Measurements from ENCODE around the gene TRIM72. TPM values are rescaled to one million over a fixed set of nuclear protein-coding genes. Genes with fewer than 3 reads are reported as not detected.
"Not testable (repeated sequence)": the region's sequence is repeated elsewhere in the genome, so short reads cannot be mapped to it uniquely, and the experiment has no call there.

TRIM72 gene
- polyA plus RNA-seq, 4 donors = under 0.01 to 0.32 (median 0.13) TPM

DNA sequence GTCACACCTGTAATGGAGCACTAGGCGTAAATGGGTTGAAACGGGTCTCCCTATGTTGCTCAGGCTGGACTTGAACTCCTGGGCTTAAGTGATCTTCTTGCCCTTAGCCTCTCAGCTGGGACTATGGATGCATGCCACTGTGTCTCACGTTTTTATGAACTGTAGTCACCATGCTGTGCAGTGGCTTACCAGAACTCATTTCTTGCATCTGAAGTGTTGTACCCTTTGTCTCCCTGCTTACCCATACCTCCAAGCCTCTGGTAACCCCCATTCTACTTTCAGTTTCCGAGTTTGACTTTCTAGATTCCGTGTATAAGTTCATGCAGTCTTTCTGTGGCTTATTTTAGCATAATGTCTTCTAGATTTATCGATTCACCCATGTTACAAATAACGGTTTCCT is 19.0 kb upstream of the TRIM72 start:
- no peaks in the 10 kb centered on the region for H3K27me3 ChIP-seq (ENCODE audit: control insufficient read depth in 3 of 3, insufficient read depth in 3 of 3, low read length in 3 of 3)
- WGBS, 3 donors = 77 to 82% (median 80%) methylated on average over 7 of the region's 7 CpGs
- no peaks in the 10 kb centered on the region for H3K9me3 ChIP-seq (ENCODE audit: control insufficient read depth in 2 of 2, insufficient read depth in 1 of 2, low read depth in 1 of 2, low read length in 1 of 2)
- no peak overlapping the region for H3K4me3 ChIP-seq (ENCODE audit: low read depth in 1 of 3, low read length in 3 of 3)
- FAIRE-seq (no peak), DNase-seq (no peak)
- no peak overlapping the region for H3K27ac ChIP-seq (ENCODE audit: low read depth in 1 of 3, low read length in 2 of 3)
- peaks cover 27 to 72% (median 36%) of the 10 kb centered on the region in 3 donors for H3K36me3 ChIP-seq (ENCODE audit: control insufficient read depth in 3 of 3, insufficient read depth in 2 of 3, low read depth in 1 of 3, low read length in 3 of 3)
- peaks cover 0 to 2% (median 0%) of the 10 kb centered on the region in 3 donors for H3K4me1 ChIP-seq (ENCODE audit: control insufficient read depth in 3 of 3, insufficient read depth in 2 of 3, low read depth in 1 of 3, low read length in 2 of 3)

DNA sequence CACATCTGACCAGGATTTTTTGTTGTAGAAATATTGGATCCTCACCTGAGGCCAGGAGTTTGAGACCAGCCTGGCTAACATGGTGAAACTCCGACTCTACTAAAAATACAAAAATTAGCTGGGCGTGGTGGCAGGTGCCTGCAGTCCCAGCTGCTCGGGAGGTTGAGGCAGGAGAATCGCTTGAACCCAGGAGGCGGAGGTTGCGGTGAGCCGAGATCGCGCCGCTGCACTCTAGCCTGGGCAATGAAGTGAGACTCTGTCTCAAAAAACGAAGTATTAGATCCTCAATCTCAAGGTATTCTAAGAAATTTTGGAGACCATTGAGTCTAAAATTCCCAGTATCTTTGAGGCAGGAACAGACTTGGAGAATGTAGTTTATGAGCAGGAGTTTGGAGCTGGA is 18.1 kb upstream of the TRIM72 start:
- H3K4me1 ChIP-seq (ENCODE audit: control insufficient read depth in 3 of 3, insufficient read depth in 2 of 3, low read depth in 1 of 3, low read length in 2 of 3); H3K27me3 ChIP-seq (ENCODE audit: control insufficient read depth in 3 of 3, insufficient read depth in 3 of 3, low read length in 3 of 3); DNase-seq; H3K9me3 ChIP-seq (ENCODE audit: control insufficient read depth in 2 of 2, insufficient read depth in 1 of 2, low read depth in 1 of 2, low read length in 1 of 2); FAIRE-seq; H3K27ac ChIP-seq (ENCODE audit: low read depth in 1 of 3, low read length in 2 of 3); H3K4me3 ChIP-seq (ENCODE audit: low read depth in 1 of 3, low read length in 3 of 3): not testable (repeated sequence)
- 93 to 96% (median 95%) methylated on average over 11 of the region's 11 CpGs for WGBS, 3 donors
- H3K36me3 ChIP-seq (ENCODE audit: control insufficient read depth in 3 of 3, insufficient read depth in 2 of 3, low read depth in 1 of 3, low read length in 3 of 3) = peaks cover 22 to 67% (median 26%) of the 10 kb centered on the region in 3 donors

GRCh38 chr16:31196324-31197088 is 17.4 kb upstream of the TRIM72 start:
- Histone ChIP-seq H3K27ac (ENCODE audit: low read depth in 1 of 3, low read length in 2 of 3) (no peak overlapping the region), H3K4me1 (ENCODE audit: control insufficient read depth in 3 of 3, insufficient read depth in 2 of 3, low read depth in 1 of 3, low read length in 2 of 3) (peaks cover 0 to 10% (median 4%) of the 10 kb centered on the region in 3 donors), H3K36me3 (ENCODE audit: control insufficient read depth in 3 of 3, insufficient read depth in 2 of 3, low read depth in 1 of 3, low read length in 3 of 3) (peaks cover 17 to 64% (median 20%) of the 10 kb centered on the region in 3 donors), H3K4me3 (ENCODE audit: low read depth in 1 of 3, low read length in 3 of 3) (no peak overlapping the region), H3K27me3 (ENCODE audit: control insufficient read depth in 3 of 3, insufficient read depth in 3 of 3, low read length in 3 of 3) (no peaks in the 10 kb centered on the region), H3K9me3 (ENCODE audit: control insufficient read depth in 2 of 2, insufficient read depth in 1 of 2, low read depth in 1 of 2, low read length in 1 of 2) (no peaks in the 10 kb centered on the region)
- WGBS, 3 donors = 84 to 90% (median 87%) methylated on average over 17 of the region's 17 CpGs
- DNase-seq (no peak), FAIRE-seq (no peak)

- Histone ChIP-seq H3K36me3 (ENCODE audit: control insufficient read depth in 3 of 3, insufficient read depth in 2 of 3, low read depth in 1 of 3, low read length in 3 of 3) (peaks cover 6 to 51% (median 7%) of the 10 kb centered on the region in 3 donors), H3K27me3 (ENCODE audit: control insufficient read depth in 3 of 3, insufficient read depth in 3 of 3, low read length in 3 of 3) (no peaks in the 10 kb centered on the region), H3K9me3 (ENCODE audit: control insufficient read depth in 2 of 2, insufficient read depth in 1 of 2, low read depth in 1 of 2, low read length in 1 of 2) (no peaks in the 10 kb centered on the region), H3K4me1 (ENCODE audit: control insufficient read depth in 3 of 3, insufficient read depth in 2 of 3, low read depth in 1 of 3, low read length in 2 of 3) (peaks cover 0 to 16% (median 4%) of the 10 kb centered on the region in 3 donors), H3K4me3 (ENCODE audit: low read depth in 1 of 3, low read length in 3 of 3) (no peak overlapping the region), H3K27ac (ENCODE audit: low read depth in 1 of 3, low read length in 2 of 3) (no peak overlapping the region)
- FAIRE-seq (no peak), DNase-seq (no peak)
- WGBS, 3 donors = 60 to 64% (median 64%) methylated on average over 7 of the region's 7 CpGs
These were observed 15.6 kb upstream of the TRIM72 start for GRCh38 chr16:31198207-31198882.

- FAIRE-seq (no peak), DNase-seq (no peak)
- H3K9me3 ChIP-seq (ENCODE audit: control insufficient read depth in 2 of 2, insufficient read depth in 1 of 2, low read depth in 1 of 2, low read length in 1 of 2) = no peaks in the 10 kb centered on the region
- peaks cover 0 to 16% (median 4%) of the 10 kb centered on the region in 3 donors for H3K4me1 ChIP-seq (ENCODE audit: control insufficient read depth in 3 of 3, insufficient read depth in 2 of 3, low read depth in 1 of 3, low read length in 2 of 3)
- WGBS, 3 donors = 79 to 89% (median 85%) methylated on average over 5 of the region's 5 CpGs
- H3K4me3 ChIP-seq (ENCODE audit: low read depth in 1 of 3, low read length in 3 of 3) = no peak overlapping the region
- peak overlapping the region in 1 of 3 donors; percentile 2 for H3K27ac ChIP-seq (ENCODE audit: low read depth in 1 of 3, low read length in 2 of 3)
- peaks cover 0 to 40% (median 3%) of the 10 kb centered on the region in 3 donors for H3K36me3 ChIP-seq (ENCODE audit: control insufficient read depth in 3 of 3, insufficient read depth in 2 of 3, low read depth in 1 of 3, low read length in 3 of 3)
- no peaks in the 10 kb centered on the region for H3K27me3 ChIP-seq (ENCODE audit: control insufficient read depth in 3 of 3, insufficient read depth in 3 of 3, low read length in 3 of 3)
These were observed 14.4 kb upstream of the TRIM72 start for GRCh38 chr16:31199430-31200041.

DNA sequence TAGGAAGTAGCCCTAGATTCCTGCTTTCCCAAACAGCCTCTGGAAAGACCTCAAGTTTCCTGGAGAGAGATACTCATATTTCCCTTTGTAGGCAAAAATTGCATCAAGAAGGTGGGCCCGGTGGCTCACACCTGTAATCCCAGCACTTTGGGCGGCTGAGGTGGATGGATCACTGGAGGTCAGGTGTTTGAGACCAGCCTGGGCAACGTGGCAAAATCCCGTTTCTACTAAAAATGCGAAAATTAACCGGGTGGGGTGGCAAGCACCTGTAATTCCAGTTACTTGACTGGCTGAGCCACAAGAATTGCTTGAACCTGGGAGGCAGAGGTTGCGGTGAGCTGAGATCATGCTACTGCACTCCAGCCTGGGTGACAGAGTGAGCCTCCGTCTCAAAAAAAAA is 13.8 kb upstream of the TRIM72 start:
- 58 to 77% (median 67%) methylated on average over 8 of the region's 8 CpGs for WGBS, 3 donors
- H3K4me3 ChIP-seq (ENCODE audit: low read depth in 1 of 3, low read length in 3 of 3); FAIRE-seq; DNase-seq; H3K27ac ChIP-seq (ENCODE audit: low read depth in 1 of 3, low read length in 2 of 3); H3K27me3 ChIP-seq (ENCODE audit: control insufficient read depth in 3 of 3, insufficient read depth in 3 of 3, low read length in 3 of 3); H3K9me3 ChIP-seq (ENCODE audit: control insufficient read depth in 2 of 2, insufficient read depth in 1 of 2, low read depth in 1 of 2, low read length in 1 of 2): not testable (repeated sequence)
- Histone ChIP-seq H3K4me1 (ENCODE audit: control insufficient read depth in 3 of 3, insufficient read depth in 2 of 3, low read depth in 1 of 3, low read length in 2 of 3) (peaks cover 0 to 16% (median 4%) of the 10 kb centered on the region in 3 donors), H3K36me3 (ENCODE audit: control insufficient read depth in 3 of 3, insufficient read depth in 2 of 3, low read depth in 1 of 3, low read length in 3 of 3) (peaks cover 0 to 37% (median 0%) of the 10 kb centered on the region in 3 donors)

- H3K27me3 ChIP-seq (ENCODE audit: control insufficient read depth in 3 of 3, insufficient read depth in 3 of 3, low read length in 3 of 3) = no peaks in the 10 kb centered on the region
- FAIRE-seq (no peak), DNase-seq (peak; percentile 36 to 76)
- peak overlapping the region; percentile 63 to 95 (median 82) for H3K27ac ChIP-seq (ENCODE audit: low read depth in 1 of 3, low read length in 2 of 3)
- H3K4me3 ChIP-seq (ENCODE audit: low read depth in 1 of 3, low read length in 3 of 3) = peak overlapping the region in 2 of 3 donors; percentile 66 to 79
- no peaks in the 10 kb centered on the region for H3K9me3 ChIP-seq (ENCODE audit: control insufficient read depth in 2 of 2, insufficient read depth in 1 of 2, low read depth in 1 of 2, low read length in 1 of 2)
- peaks cover 0 to 16% (median 4%) of the 10 kb centered on the region in 3 donors for H3K4me1 ChIP-seq (ENCODE audit: control insufficient read depth in 3 of 3, insufficient read depth in 2 of 3, low read depth in 1 of 3, low read length in 2 of 3)
- H3K36me3 ChIP-seq (ENCODE audit: control insufficient read depth in 3 of 3, insufficient read depth in 2 of 3, low read depth in 1 of 3, low read length in 3 of 3) = peaks cover 0 to 30% (median 0%) of the 10 kb centered on the region in 3 donors
- 23 to 42% (median 34%) methylated on average over 8 of the region's 8 CpGs for WGBS, 3 donors
These were observed 12.9 kb upstream of the TRIM72 start for GRCh38 chr16:31200821-31201568.
